HUES48 (cell line): ENCODE measurements around the gene MYO3B.

Experiments used
- H3K27ac ChIP-seq: one replicate; pipeline ENCODE4 v1.7.0; 2013; ENCODE audit warnings: low read depth, low read length, inconsistent platforms
- H3K27me3 ChIP-seq: 2 replicates; pipeline ENCODE4 v1.6.1; 2013; ENCODE audit warnings: mild to moderate bottlenecking, low read length; ENCODE audit not compliant: control insufficient read depth, insufficient read depth
- H3K36me3 ChIP-seq: 2 replicates; pipeline ENCODE4 v1.6.1; 2013; ENCODE audit warnings: low read length; ENCODE audit not compliant: control insufficient read depth, insufficient read depth
- H3K4me1 ChIP-seq: 2 replicates; pipeline ENCODE4 v1.6.1; 2013; ENCODE audit warnings: mild to moderate bottlenecking, low read length; ENCODE audit not compliant: control insufficient read depth, insufficient read depth
- H3K4me3 ChIP-seq: 2 replicates; pipeline ENCODE4 v1.5.1; 2013; ENCODE audit warnings: mild to moderate bottlenecking, low read depth, low read length
- H3K9ac ChIP-seq: 2 replicates; pipeline ENCODE4 v1.6.1; 2013; ENCODE audit warnings: mild to moderate bottlenecking, low read depth, low read length, moderate library complexity
- H3K9me3 ChIP-seq: 2 replicates; pipeline ENCODE4 v1.6.1; 2013; ENCODE audit warnings: low read length; ENCODE audit not compliant: control insufficient read depth, insufficient read depth

MYO3B gene

DNA sequence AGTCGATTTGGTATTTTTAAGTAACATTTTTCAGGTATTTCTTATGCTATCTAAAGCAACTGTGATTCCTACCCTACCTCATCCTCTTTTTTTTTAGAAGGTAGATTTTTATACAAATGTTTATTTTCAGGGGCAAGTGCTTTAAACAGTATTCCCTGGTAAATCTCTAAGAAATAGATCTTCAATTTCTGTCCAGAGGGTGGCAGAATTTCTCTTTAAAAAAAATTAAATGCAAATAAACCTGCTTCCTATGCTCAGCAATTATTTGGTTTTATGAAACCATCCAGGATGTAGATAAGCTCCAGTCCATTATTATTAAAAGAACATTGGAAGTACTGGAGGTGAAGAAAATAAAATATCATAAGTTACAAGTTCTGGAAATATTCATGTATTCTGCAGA, 191.9 kb downstream of the MYO3B start:
- H3K9me3 ChIP-seq = no peaks in the 10 kb centered on the region
- H3K27ac ChIP-seq = peak overlapping the region; percentile 73
- H3K36me3 ChIP-seq = no peaks in the 10 kb centered on the region
- H3K9ac ChIP-seq = no peak overlapping the region
- H3K4me3 ChIP-seq = no peak overlapping the region
- 0 out of 2 replicates have a peak, but pooled peaks cover 4% of the 10 kb centered on the region for H3K27me3 ChIP-seq
- peaks cover 38% of the 10 kb centered on the region for H3K4me1 ChIP-seq

DNA sequence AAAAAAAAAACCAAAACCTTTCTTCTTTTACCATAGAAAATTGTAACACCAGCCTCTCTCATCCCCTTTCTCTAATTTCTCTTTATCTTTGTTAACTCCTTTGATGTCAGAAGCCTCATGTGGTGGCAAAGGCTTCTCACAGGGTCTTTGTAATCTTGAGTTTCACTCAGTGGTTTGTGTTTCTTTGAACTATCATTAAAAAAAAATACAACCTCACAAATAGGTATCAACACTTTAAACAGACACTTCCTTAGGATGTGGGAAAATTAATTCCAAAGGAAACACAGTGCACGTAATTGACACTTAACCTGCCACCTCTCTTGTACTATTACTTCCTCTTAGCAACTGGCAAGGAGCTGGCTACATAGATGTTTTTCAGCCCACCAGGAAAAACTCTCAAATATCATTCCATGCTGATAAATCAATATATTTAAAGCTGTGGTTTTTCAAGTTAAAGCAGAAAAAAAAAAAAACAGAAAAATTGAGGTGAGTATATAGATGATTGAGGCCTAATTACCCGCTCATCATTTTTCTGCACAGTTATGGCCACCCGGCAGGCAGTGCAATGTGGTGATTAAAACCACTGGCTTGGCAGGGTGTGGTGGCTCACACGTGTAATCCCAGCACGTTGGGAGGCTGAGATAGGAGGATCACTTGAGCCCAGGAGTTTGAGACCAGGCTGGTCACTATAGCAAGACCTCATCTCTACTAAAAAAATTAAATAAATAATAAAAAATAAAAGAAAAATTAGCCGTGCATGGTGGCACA, 193.5 kb downstream of the MYO3B start:
- Histone ChIP-seq H3K4me3 (no peak overlapping the region), H3K36me3 (no peaks in the 10 kb centered on the region), H3K9ac (no peak overlapping the region), H3K27me3 (0 out of 2 replicates have a peak, but pooled peaks cover 4% of the 10 kb centered on the region), H3K4me1 (peaks cover 33% of the 10 kb centered on the region), H3K9me3 (no peaks in the 10 kb centered on the region), H3K27ac (peak overlapping the region; percentile 30)

DNA sequence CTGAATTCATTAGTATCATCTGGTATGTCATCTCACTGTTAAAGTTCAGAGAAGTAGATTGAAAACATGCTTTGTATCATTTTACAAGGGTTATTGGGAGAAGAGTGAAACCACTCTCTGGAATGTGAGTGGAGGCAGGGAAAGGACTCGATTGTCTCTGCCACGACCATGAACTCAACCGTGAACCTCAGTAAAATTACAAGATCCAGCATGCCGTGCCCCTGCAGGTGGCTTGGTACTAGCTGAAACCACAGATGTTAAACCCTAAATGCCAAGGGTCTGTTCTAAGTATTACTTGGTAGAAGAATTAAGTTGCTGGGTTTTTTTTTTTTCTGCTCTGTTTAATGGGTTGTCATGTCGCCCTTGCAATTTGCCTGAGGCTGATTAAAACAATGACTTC, 197.2 kb downstream of the MYO3B start:
- Histone ChIP-seq H3K9ac (no peak overlapping the region), H3K36me3 (no peaks in the 10 kb centered on the region), H3K4me3 (no peak overlapping the region), H3K27ac (no peak overlapping the region), H3K9me3 (no peaks in the 10 kb centered on the region), H3K27me3 (0 out of 2 replicates have a peak, but pooled peaks cover 4% of the 10 kb centered on the region), H3K4me1 (peaks cover 10% of the 10 kb centered on the region)

DNA sequence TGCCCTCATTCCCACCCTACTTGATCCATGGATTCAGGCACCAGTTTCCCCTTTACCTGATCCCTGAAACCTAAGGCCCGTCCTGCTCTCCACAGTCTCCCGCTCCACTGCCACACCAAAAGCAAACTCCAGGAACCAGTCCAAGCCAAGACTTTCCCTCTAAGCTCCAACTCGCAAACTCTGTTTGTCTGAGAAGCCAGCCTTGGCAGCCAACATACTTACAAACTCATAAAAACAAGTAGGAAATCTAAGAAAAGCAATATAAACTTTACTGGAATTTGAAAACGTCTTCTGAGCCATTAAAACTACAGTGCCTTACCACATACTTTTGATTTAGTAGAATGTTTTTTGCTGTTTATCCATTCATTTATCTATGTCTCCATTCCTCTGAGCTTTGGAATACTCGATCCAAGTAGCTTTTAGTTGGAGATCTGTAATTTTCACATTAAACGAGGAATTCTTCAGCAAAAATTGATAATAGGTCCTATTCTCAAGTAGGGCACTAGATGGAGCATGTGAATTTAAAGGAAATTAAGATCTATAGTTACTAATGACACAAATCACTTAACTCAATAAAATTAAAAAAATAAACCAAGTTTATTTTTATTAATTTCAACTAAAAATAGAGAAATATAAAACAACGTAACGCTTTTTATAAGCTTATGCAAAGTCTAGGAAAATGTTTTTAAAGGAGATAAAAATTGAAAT, 199.7 kb downstream of the MYO3B start:
- H3K9ac ChIP-seq = no peak overlapping the region
- 0 out of 2 replicates have a peak, but pooled peaks cover under 1% of the 10 kb centered on the region for H3K27me3 ChIP-seq
- H3K4me1 ChIP-seq = peaks cover 6% of the 10 kb centered on the region
- no peak overlapping the region for H3K27ac ChIP-seq
- H3K9me3 ChIP-seq = no peaks in the 10 kb centered on the region
- H3K4me3 ChIP-seq = no peak overlapping the region
- no peaks in the 10 kb centered on the region for H3K36me3 ChIP-seq

GRCh38 chr2:170380267-170380666, 202.3 kb downstream of the MYO3B start:
- Histone ChIP-seq H3K9ac (no peak overlapping the region), H3K36me3 (no peaks in the 10 kb centered on the region), H3K4me1 (peaks cover under 1% of the 10 kb centered on the region; the same call in 1 of the 2 replicates), H3K9me3 (no peaks in the 10 kb centered on the region), H3K27me3 (no peaks in the 10 kb centered on the region), H3K27ac (no peak overlapping the region), H3K4me3 (no peak overlapping the region)

- Histone ChIP-seq H3K27ac (no peak overlapping the region), H3K4me1 (no peaks in the 10 kb centered on the region), H3K4me3 (no peak overlapping the region), H3K9me3 (no peaks in the 10 kb centered on the region), H3K27me3 (no peaks in the 10 kb centered on the region), H3K36me3 (no peaks in the 10 kb centered on the region), H3K9ac (no peak overlapping the region)
Measured at GRCh38 chr2:170381678-170382077, 203.7 kb downstream of the MYO3B start.

GRCh38 chr2:170386554-170386953, 208.6 kb downstream of the MYO3B start:
- Histone ChIP-seq H3K27ac (no peak overlapping the region), H3K9me3 (no peaks in the 10 kb centered on the region), H3K4me1 (no peaks in the 10 kb centered on the region), H3K36me3 (no peaks in the 10 kb centered on the region), H3K4me3 (no peak overlapping the region), H3K9ac (no peak overlapping the region), H3K27me3 (no peaks in the 10 kb centered on the region)

DNA sequence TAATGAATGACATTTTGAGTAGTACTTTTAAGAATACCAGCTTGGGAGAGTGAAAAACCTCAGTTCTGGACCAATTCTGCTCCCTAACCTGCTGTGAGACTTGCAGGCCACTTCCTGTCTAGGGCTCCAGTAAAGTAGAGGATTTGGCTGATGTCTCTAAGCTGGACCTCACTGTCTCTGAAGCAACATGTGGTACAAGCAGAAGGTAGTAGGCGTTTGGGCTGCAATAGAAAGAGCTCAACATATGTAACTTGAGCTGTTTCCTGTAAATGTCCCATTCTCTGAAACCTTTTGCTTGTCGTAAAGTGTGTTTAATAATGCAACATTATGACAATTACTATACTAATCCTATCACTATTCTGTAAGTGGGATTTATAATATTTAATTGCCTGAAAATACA, 213.1 kb downstream of the MYO3B start:
- Histone ChIP-seq H3K4me1 (peaks cover 7% of the 10 kb centered on the region; the same call in 1 of the 2 replicates), H3K9ac (no peak overlapping the region), H3K27ac (no peak overlapping the region), H3K4me3 (no peak overlapping the region), H3K36me3 (no peaks in the 10 kb centered on the region), H3K27me3 (no peaks in the 10 kb centered on the region), H3K9me3 (no peaks in the 10 kb centered on the region)

DNA sequence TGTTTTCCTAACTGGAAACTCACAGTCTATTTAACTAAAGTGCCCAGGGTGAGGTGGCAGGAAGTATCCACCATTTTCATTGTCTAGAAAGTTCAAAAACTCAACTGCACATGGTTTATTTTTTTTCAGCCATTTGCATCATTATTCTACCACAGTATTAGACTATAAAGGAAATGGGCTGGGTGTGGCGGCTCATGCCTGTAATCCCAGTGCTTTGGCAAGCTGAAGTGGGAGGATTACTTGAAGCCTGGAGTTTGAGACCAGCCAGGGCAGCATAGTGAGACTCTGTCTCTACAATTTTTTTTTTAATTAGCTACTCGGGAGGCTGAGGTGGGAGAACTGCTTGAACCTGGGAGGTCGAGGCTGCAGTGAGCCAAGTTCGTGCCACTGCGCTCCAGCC, 213.8 kb downstream of the MYO3B start:
- H3K36me3 ChIP-seq = no peaks in the 10 kb centered on the region
- H3K4me3 ChIP-seq = no peak overlapping the region
- no peaks in the 10 kb centered on the region for H3K27me3 ChIP-seq
- H3K9me3 ChIP-seq = no peaks in the 10 kb centered on the region
- H3K27ac ChIP-seq = no peak overlapping the region
- peaks cover 7% of the 10 kb centered on the region; the same call in 1 of the 2 replicates for H3K4me1 ChIP-seq
- H3K9ac ChIP-seq = no peak overlapping the region

GRCh38 chr2:170393861-170394498, 216.0 kb downstream of the MYO3B start:
- Histone ChIP-seq H3K4me1 (peaks cover 7% of the 10 kb centered on the region; the same call in 1 of the 2 replicates), H3K9me3 (no peaks in the 10 kb centered on the region), H3K9ac (no peak overlapping the region), H3K36me3 (no peaks in the 10 kb centered on the region), H3K27me3 (no peaks in the 10 kb centered on the region), H3K27ac (no peak overlapping the region), H3K4me3 (no peak overlapping the region)
